NK-92 treated with Interleukin-12 subunit alpha and Interleukin-12 subunit beta, amount 100 ng/mL, for 24 hours (cell line): ENCODE data around the gene DOK5.

Experiments used
- DNase-seq: peaks from one replicate; lab custom pipeline; 2025; lab: John Stamatoyannopoulos, UW

The DOK5 gene

GRCh38 chr20:54559890-54560289, 84.5 kb downstream of the DOK5 start:
- no peak for DNase-seq

- DNase-seq: no peak
These were observed 85.0 kb downstream of the DOK5 start for GRCh38 chr20:54560357-54560756.

- no peak for DNase-seq
These were observed 89.9 kb downstream of the DOK5 start for GRCh38 chr20:54565255-54565654.

- no peak for DNase-seq
These were observed 90.8 kb downstream of the DOK5 start for GRCh38 chr20:54566031-54566688.

- DNase-seq: no peak
These were observed 95.2 kb downstream of the DOK5 start for GRCh38 chr20:54570561-54570960.

- DNase-seq: no peak
These were observed 97.5 kb downstream of the DOK5 start for GRCh38 chr20:54572665-54573435.

- no peak for DNase-seq
These were observed 98.4 kb downstream of the DOK5 start for GRCh38 chr20:54573838-54574237.

- DNase-seq: no peak
These were observed 101.1 kb downstream of the DOK5 start for GRCh38 chr20:54576518-54576917.

GRCh38 chr20:54577637-54578036, 102.2 kb downstream of the DOK5 start:
- DNase-seq: no peak

- DNase-seq: no peak
These were observed 109.8 kb downstream of the DOK5 start for GRCh38 chr20:54585217-54585616.

GRCh38 chr20:54587408-54587807, 112.0 kb downstream of the DOK5 start:
- no peak for DNase-seq

GRCh38 chr20:54589402-54590030, 114.1 kb downstream of the DOK5 start:
- no peak for DNase-seq

GRCh38 chr20:54590856-54591255, 115.5 kb downstream of the DOK5 start:
- no peak for DNase-seq

- no peak for DNase-seq
These were observed 121.3 kb downstream of the DOK5 start for GRCh38 chr20:54596651-54597050.

- no peak for DNase-seq
These were observed 123.0 kb downstream of the DOK5 start for GRCh38 chr20:54598352-54598751.

GRCh38 chr20:54600634-54601033, 125.2 kb downstream of the DOK5 start:
- DNase-seq: no peak

- no peak for DNase-seq
These were observed 126.6 kb downstream of the DOK5 start for GRCh38 chr20:54601831-54602515.

- DNase-seq: no peak
These were observed 129.9 kb downstream of the DOK5 start for GRCh38 chr20:54605319-54605718.

- DNase-seq: no peak
These were observed 131.0 kb downstream of the DOK5 start for GRCh38 chr20:54606380-54606779.

- DNase-seq: no peak
These were observed 132.8 kb downstream of the DOK5 start for GRCh38 chr20:54608039-54608745.

GRCh38 chr20:54608943-54609342, 133.6 kb downstream of the DOK5 start:
- DNase-seq: no peak
